ENCODE results near the gene DCDC1.
"Not testable (repeated sequence)": the region's sequence is repeated elsewhere in the genome, so short reads cannot be mapped to it uniquely, and the experiment has no call there.

DCDC1 gene

GRCh38 chr11:31340903-31341572, 28.5 kb downstream of the DCDC1 start:
- FAIRE-seq (peak; percentile 48), DNase-seq (ENCODE audit: extremely low spot score, insufficient read length, low read depth) (no peak)

- no peak for DNase-seq (ENCODE audit: extremely low spot score, insufficient read length, low read depth)
- no peak for FAIRE-seq
Observed at GRCh38 chr11:31337806-31338205, 31.7 kb downstream of the DCDC1 start.

- DNase-seq (ENCODE audit: extremely low spot score, insufficient read length, low read depth) (no peak), FAIRE-seq (no peak)
Observed at GRCh38 chr11:31328697-31329096, 40.8 kb downstream of the DCDC1 start.

- FAIRE-seq (no peak), DNase-seq (ENCODE audit: extremely low spot score, insufficient read length, low read depth) (no peak)
Observed at GRCh38 chr11:31327417-31327816, 42.1 kb downstream of the DCDC1 start.

DNA sequence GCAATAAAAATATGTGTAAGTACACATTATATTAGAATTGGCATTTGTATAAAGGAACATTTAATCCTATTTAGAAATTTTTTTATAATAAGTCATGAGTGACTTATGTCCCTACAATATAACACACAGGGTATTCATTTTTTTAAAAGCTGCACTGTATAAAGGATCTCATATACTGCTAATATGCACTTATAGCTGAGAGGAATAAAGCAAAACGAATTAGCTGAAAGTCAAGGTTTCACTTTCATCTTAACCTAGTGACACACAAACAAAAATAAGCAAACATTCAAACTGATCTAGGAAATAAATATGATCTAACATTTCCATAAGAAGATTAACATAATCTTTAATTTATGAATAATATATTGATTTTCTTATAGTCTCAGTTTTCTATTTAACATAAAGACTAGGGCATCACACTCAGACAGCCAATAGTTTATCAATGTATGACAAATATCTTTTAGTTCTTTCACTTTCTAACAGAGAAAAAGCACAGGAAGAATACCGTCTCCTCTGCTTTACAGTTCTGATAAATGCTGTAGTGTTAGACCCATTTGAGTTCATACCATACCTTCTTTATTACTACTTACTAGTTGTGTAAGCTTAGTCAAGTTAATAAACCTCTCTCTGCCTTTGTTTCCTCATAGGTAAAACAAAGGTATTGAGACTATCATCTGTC, 42.9 kb downstream of the DCDC1 start:
- no peak for DNase-seq (ENCODE audit: extremely low spot score, insufficient read length, low read depth)
- no peak for FAIRE-seq

- no peak for FAIRE-seq
- DNase-seq (ENCODE audit: extremely low spot score, insufficient read length, low read depth), result no peak
Observed at GRCh38 chr11:31325160-31325559, 44.4 kb downstream of the DCDC1 start.

- DNase-seq (ENCODE audit: extremely low spot score, insufficient read length, low read depth) (no peak), FAIRE-seq (no peak)
Observed at GRCh38 chr11:31323145-31323544, 46.4 kb downstream of the DCDC1 start.

- not testable (repeated sequence) for DNase-seq (ENCODE audit: extremely low spot score, insufficient read length, low read depth)
Observed at GRCh38 chr11:31321494-31321893, 48.0 kb downstream of the DCDC1 start.

DNA sequence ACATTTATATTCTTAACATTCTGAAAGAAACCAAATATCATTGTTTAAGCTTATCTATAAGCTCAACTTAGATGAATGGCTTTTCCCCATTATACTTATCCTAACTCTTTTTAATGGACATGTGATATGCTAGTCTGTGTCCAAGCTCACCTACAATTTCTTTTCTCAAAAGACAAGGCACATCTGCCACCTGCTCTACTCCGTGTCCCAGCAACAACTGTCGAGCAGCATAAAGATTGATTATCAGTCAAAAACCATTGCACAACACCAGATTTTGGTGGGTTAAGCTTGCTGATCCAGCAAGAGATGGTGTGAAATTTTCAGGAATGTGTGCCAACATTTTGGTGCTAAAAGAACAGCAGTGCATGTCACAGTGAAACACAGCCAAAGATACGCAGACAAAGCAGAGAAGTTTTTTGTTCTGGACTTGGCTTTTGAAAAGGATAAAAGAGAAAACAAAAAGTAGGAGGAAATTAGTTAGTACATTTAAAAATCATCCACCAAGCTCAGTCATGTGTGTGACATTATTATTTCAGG, 65.8 kb downstream of the DCDC1 start:
- DNase-seq (ENCODE audit: extremely low spot score, insufficient read length, low read depth) (no peak), FAIRE-seq (no peak)

More at GRCh38 chr11:31321494-31321893, 48.0 kb downstream of the DCDC1 start:
- FAIRE-seq, result not testable (repeated sequence)

DNA sequence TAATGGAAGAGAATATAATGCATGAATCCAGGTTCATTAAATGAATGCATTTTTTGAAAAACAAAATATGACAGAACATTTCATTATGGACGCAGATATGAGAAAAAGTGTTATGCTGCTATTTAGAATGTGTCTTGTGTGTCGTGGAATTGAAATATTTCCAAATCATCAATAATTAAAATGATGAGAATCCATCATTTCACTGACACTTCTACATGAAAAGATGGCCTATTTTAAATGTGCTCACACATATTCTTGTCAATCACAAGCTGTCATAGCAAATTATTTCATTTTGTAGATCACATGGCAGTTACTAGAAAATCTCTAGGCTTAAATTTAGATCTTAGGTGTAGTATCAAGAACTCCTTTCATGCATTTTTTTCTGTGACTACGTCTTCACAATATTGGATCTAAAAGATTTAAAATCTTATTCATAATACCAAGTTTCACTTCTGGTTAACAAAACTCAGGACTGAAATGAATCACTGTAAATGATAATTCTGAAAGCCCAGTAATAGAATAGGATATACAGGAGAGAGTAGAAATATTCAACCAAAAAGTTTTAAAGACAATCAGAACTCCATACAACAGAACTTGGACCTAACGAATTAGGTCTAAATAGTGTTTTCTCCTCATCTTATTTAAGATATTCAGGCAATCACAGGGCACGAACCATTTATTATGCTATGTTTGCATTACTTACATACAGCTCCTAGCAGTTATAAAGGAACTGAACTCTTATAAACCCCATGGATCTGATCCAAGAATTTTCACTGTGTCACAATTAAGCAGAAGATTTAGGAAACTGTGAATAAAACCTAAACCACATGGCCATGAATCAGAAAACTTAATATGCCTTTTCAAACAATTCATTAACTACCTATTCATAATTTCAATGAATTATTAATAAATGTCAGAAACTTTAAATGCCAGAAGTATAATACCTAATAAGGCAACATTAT, 67.7 kb downstream of the DCDC1 start:
- DNase-seq (ENCODE audit: extremely low spot score, insufficient read length, low read depth) (no peak), FAIRE-seq (no peak)

DNA sequence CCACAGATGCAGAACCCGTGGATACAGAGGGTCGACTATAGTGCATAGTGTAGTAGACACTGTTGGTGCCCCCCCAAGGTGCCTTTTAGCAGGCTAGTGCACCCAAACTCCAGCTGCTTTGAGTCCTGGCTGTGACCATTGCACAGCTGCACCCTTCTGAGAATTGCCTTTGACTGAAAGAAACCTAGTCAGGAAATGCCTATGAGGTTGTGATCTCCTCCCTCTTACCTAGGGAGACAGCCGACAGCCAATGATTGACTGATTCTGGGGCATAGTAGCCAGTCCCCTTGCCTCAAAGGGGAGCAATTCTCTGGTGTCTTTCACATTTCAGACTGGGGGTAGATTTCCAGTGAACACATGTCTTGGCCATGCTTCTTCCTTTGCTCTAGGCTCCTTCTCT, 74.2 kb downstream of the DCDC1 start:
- FAIRE-seq, result no peak
- no peak for DNase-seq (ENCODE audit: extremely low spot score, insufficient read length, low read depth)

- not testable (repeated sequence) for DNase-seq (ENCODE audit: extremely low spot score, insufficient read length, low read depth); FAIRE-seq
Observed at GRCh38 chr11:31273527-31273926, 96.0 kb downstream of the DCDC1 start.

- DNase-seq (ENCODE audit: extremely low spot score, insufficient read length, low read depth), result no peak
- FAIRE-seq, result no peak
Observed at GRCh38 chr11:31267720-31268119, 101.8 kb downstream of the DCDC1 start.

DNA sequence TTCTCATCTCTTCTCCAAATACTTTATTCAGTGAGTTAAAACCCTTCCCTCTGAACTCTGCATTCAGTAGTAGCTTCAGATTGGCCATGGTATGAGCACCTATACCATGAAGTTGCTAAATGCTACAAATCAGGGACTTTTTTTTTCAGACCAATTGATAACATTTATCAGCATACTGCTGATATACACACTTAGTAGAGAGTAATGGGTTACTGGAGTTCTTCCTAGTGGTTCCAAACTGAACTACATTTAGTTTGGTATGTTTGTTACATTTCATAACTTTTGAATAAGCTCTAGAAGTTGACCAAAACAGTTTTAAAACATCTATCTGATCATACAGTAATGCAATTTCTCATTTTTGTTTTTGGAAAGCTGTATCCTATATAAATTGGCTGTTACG, 104.7 kb downstream of the DCDC1 start:
- no peak for DNase-seq (ENCODE audit: extremely low spot score, insufficient read length, low read depth)

DNA sequence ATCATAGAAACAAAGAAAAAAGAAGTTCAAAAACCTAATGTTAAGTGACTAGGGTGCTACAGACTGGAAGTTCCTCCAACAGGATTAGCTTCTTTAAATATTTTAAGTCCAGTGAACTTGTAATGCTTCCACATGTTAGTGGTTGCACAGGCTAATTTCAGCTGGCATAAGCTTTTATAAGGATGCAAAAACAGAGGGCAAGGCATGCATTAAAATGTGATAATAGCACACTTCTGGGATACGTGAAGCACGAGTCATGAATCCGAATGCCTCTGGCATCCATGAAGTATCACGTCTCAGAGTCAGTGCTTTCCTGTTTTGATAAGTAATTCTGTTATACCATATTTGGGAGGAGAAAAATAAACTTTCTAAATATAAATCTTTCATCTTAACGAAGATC, 106.8 kb downstream of the DCDC1 start:
- DNase-seq (ENCODE audit: extremely low spot score, insufficient read length, low read depth) (no peak), FAIRE-seq (no peak)

More for the DNA sequence above, 104.7 kb downstream of the DCDC1 start:
- no peak for FAIRE-seq

- FAIRE-seq (no peak), DNase-seq (ENCODE audit: extremely low spot score, insufficient read length, low read depth) (no peak)
Observed at GRCh38 chr11:31259797-31260196, 109.7 kb downstream of the DCDC1 start.

DNA sequence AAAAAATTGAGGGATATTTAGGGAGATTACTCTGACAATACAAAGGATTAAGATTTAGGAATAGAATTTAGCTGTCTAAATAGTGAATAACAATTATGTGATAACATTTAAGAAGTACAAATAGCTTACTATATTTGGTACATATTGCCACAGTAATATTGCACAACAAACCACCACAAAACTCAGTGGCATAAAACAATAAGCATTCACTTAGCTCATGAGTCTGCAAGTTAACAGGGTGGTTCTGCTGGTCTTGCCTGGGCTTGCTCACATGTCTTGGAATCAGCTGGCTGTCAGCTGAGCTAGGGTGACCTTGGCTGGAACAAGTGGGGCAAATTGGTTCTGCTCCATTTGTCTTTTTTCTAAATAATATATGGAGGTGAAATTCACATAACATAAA, 115.1 kb downstream of the DCDC1 start:
- DNase-seq (ENCODE audit: extremely low spot score, insufficient read length, low read depth) (no peak), FAIRE-seq (no peak)

DNA sequence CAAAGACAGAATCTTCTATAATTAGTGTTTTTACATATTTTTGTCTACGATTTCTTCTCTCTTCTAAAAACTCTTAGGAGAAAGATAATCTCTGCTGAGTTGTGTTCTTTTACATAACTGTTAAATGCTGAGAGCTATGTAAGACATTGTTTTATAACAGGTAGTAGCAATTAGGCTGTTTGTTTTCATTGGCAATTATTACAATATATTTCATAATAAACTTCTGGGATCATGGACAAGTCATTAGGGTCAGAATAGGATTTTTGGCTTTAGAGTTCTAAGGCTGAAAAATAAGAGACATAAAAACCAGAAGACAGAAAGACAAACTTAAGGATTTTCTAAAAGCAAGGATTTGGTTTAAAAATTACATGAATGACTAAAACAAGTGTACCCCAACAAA, 120.8 kb downstream of the DCDC1 start:
- FAIRE-seq (no peak), DNase-seq (ENCODE audit: extremely low spot score, insufficient read length, low read depth) (no peak)

DNA sequence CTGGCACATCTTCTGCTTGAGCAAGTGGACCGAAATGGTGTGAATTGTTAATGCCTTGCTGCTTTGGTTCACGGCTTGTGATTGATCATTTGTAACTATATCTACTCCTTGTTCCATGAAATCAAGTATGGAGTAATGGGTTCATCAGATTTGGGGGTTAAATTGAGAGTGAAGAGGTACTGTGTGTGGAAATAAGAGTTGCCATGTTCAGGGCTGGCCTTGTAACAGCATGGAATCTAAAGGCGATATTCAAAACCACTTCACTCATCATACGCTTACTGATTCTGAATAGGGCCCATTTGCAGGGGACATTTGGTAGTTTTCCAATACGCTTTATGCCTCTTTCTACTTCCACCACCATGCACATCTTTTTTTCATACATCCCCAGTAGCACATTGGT, 122.2 kb downstream of the DCDC1 start:
- DNase-seq (ENCODE audit: extremely low spot score, insufficient read length, low read depth) (no peak), FAIRE-seq (no peak)

DNA sequence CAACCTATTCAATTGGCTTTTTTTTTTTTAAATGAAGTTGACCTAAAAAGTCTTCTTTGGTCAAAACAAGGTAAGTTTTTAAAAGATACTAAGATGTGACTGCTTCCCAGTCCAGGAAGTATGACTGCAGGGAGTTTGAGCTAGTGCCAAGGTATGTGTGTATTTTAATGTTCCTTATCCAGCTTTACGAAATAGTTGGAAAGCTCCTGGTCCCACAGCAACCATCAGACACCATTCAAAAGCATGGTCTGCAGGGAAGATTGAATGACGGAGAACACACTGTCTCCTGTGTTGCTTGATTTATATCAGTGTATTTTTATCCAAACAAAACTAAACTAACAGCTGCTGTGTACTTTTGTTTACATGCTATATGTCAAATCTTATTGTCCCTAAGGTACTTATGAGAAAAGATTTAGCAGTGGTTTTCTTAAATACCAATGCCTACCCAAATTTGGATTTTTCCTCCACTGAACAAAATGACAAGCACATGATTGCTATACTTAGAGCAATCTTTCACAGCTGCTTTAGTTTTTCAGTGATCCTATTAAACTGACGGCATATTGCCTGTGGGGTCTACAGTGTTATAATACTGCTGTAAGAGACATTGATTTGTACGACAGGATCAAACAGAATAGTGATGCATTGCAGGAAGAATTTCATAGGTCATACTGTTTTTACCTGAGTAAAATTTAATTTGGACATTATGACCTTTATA, 122.9 kb downstream of the DCDC1 start:
- DNase-seq (ENCODE audit: extremely low spot score, insufficient read length, low read depth) (no peak), FAIRE-seq (no peak)
